Measurements from ENCODE around the gene HSF5. TPM values are rescaled to one million over a fixed set of nuclear protein-coding genes. Genes with fewer than 3 reads are reported as not detected.
A peak's percentile ranks its signal among the peaks of the same experiment; 100 is the strongest.

The HSF5 gene
- total and polyA plus RNA-seq, 2 of the 13 experiments (the other 11 are each of a cell fraction or from before 2014, with no cell fraction given), result not detected

DNA sequence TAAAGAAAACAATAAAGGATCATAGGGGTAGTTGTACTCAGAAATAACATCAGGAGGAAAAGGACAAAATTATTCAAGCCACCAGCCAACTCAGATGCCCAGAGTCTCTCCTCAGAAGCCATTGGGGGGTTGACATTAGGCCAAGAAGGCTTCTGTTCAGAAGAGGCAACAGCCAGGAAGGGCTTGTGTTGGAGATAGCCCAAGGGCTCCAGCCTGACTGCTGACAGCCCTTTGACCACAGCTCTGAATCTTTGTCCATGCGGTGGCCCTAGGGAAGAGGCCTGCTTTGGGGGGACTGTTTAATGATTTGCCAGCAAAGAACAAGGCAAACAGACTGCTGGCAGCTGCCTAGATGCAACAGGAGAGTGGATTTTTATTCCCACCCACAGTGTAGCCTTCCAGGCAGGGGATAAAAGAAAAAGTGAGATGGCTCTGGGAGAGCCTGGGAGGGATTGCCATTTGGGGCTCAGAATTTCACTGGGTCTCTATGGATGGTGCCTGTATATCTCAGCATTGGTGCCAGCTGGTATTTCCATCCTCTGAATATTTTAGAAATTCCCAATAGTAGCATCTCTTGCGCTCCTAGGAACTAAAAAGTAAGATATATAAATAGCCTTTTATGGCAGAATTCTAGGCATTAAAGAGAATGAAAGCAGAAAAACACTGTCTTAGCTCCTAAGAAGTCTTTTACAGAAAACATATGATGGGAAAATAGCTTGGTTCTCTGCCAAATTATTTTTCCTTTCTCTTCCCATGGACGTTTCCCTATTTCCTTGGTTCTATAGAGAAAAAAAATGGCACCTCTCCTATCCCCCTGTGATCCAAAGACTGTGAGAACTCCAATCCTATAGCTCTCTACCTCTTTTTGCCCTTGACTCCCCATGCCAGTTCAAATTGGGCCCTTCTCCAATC, 106.8 kb downstream of the HSF5 start (continued):
- TF ChIP-seq ZNF704 (CRISPR knock-in tag; IDR thresholded peaks at IDR 0.05; ENCODE audit: borderline replicate concordance), result no peak
- TF ChIP-seq MTA3 (CRISPR knock-in tag; IDR thresholded peaks at IDR 0.05), result no peak
- TF ChIP-seq ZNF292 (CRISPR knock-in tag; IDR thresholded peaks at IDR 0.05; ENCODE audit: borderline replicate concordance, low read depth), result peak; percentile 99
- TF ChIP-seq ZNF296 (CRISPR knock-in tag; conservative IDR thresholded peaks at IDR 0.05), result no peak
- no peak for TF ChIP-seq MLLT10 (CRISPR knock-in tag; IDR thresholded peaks at IDR 0.05)
- TF ChIP-seq, protein P1, sequence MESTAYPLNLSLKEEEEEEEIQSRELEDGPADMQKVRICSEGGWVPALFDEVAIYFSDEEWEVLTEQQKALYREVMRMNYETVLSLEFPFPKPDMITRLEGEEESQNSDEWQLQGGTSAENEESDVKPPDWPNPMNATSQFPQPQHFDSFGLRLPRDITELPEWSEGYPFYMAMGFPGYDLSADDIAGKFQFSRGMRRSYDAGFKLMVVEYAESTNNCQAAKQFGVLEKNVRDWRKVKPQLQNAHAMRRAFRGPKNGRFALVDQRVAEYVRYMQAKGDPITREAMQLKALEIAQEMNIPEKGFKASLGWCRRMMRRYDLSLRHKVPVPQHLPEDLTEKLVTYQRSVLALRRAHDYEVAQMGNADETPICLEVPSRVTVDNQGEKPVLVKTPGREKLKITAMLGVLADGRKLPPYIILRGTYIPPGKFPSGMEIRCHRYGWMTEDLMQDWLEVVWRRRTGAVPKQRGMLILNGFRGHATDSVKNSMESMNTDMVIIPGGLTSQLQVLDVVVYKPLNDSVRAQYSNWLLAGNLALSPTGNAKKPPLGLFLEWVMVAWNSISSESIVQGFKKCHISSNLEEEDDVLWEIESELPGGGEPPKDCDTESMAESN (CRISPR knock-in tag; conservative IDR thresholded peaks at IDR 0.05), result no peak
- TF ChIP-seq SRSF1 (optimal IDR thresholded peaks at IDR 0.05; ENCODE audit: low read depth, low read length), result no peak
- peak; percentile 87 for TF ChIP-seq CBX1 (IDR thresholded peaks at IDR 0.05; ENCODE audit: low read depth)
- TF ChIP-seq CHD2 (IDR thresholded peaks at IDR 0.05; ENCODE audit: low read depth, low read length), result no peak
- no peak for TF ChIP-seq ZNF660 (CRISPR knock-in tag; IDR thresholded peaks at IDR 0.05; ENCODE audit: borderline replicate concordance, low read depth)
- TF ChIP-seq ISX (CRISPR knock-in tag; conservative IDR thresholded peaks at IDR 0.05), result no peak
- TF ChIP-seq ZNF800 (CRISPR knock-in tag; IDR thresholded peaks at IDR 0.05), result peak; percentile 93
- TF ChIP-seq ZNF235 (CRISPR knock-in tag; IDR thresholded peaks at IDR 0.05; ENCODE audit: borderline replicate concordance), result no peak
- TF ChIP-seq, protein P2, sequence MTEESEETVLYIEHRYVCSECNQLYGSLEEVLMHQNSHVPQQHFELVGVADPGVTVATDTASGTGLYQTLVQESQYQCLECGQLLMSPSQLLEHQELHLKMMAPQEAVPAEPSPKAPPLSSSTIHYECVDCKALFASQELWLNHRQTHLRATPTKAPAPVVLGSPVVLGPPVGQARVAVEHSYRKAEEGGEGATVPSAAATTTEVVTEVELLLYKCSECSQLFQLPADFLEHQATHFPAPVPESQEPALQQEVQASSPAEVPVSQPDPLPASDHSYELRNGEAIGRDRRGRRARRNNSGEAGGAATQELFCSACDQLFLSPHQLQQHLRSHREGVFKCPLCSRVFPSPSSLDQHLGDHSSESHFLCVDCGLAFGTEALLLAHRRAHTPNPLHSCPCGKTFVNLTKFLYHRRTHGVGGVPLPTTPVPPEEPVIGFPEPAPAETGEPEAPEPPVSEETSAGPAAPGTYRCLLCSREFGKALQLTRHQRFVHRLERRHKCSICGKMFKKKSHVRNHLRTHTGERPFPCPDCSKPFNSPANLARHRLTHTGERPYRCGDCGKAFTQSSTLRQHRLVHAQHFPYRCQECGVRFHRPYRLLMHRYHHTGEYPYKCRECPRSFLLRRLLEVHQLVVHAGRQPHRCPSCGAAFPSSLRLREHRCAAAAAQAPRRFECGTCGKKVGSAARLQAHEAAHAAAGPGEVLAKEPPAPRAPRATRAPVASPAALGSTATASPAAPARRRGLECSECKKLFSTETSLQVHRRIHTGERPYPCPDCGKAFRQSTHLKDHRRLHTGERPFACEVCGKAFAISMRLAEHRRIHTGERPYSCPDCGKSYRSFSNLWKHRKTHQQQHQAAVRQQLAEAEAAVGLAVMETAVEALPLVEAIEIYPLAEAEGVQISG (CRISPR knock-in tag; IDR thresholded peaks at IDR 0.05), result peak; percentile 88
- peak; percentile 76; the same call in 1 of the 2 replicates for TF ChIP-seq TGIF2 (CRISPR knock-in tag; IDR thresholded peaks at IDR 0.05)
- no peak for TF ChIP-seq ZNF780A (CRISPR knock-in tag; IDR thresholded peaks at IDR 0.05)
- TF ChIP-seq, protein P3, sequence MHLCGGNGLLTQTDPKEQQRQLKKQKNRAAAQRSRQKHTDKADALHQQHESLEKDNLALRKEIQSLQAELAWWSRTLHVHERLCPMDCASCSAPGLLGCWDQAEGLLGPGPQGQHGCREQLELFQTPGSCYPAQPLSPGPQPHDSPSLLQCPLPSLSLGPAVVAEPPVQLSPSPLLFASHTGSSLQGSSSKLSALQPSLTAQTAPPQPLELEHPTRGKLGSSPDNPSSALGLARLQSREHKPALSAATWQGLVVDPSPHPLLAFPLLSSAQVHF (CRISPR knock-in tag; IDR thresholded peaks at IDR 0.05), result no peak
- TF ChIP-seq NR2F2 (IDR thresholded peaks at IDR 0.05; ENCODE audit: borderline replicate concordance, low read depth), result peak; percentile 74; the same call in 1 of the 2 replicates
- peak; percentile 54; the same call in 1 of the 2 replicates for TF ChIP-seq TOPORS (CRISPR knock-in tag; IDR thresholded peaks at IDR 0.05)
- TF ChIP-seq SKI (IDR thresholded peaks at IDR 0.05; ENCODE audit: partially characterized antibody), result no peak
- TF ChIP-seq SIN3A (IDR thresholded peaks at IDR 0.05; ENCODE audit: borderline replicate concordance, low read depth, low read length), result peak; percentile 66; the same call in 1 of the 2 replicates

Measured in HepG2 (cell line).